GM12878 (cell line): Measurements from ENCODE around the gene PDZK1.
"Not testable (repeated sequence)": the region's sequence is repeated elsewhere in the genome, so short reads cannot be mapped to it uniquely, and the experiment has no call there.

ENCODE experiments used
- CEBPZ ChIP-seq: fragments of 150-350 bp; IDR thresholded peaks from 2 replicates; pipeline ENCODE4 v1.6.1; 2016; ENCODE audit warnings: low read depth, low read length
- CTCF ChIP-seq, 3 experiments: IDR thresholded peaks in 2 of 3; conservative IDR thresholded peaks in 1 of 3; 2 replicates each; pipeline ENCODE4 v1.5.1; 2011; ENCODE audit warnings: low read depth in 3 of 3, low read length in 3 of 3, mild to moderate bottlenecking in 3 of 3, control low read depth in 2 of 3, moderate library complexity in 2 of 3, inconsistent platforms in 1 of 3, mixed read lengths in 1 of 3; ENCODE audit not compliant: control insufficient read depth in 2 of 3, insufficient read depth in 1 of 3; ENCODE audit errors: extremely low read depth in 1 of 3
- POLR2AphosphoS5 ChIP-seq: IDR thresholded peaks from 2 replicates; pipeline ENCODE4 v1.6.1; 2011; ENCODE audit warnings: mild to moderate bottlenecking, low read length, inconsistent platforms
- RB1 ChIP-seq: fragments of 450-650 bp; formaldehyde crosslinking; IDR thresholded peaks from 2 replicates; pipeline ENCODE4 v1.6.1; 2017; ENCODE audit warnings: mild to moderate bottlenecking, borderline replicate concordance
- REST ChIP-seq: IDR thresholded peaks from 2 replicates; pipeline ENCODE4 v1.6.1; 2012; ENCODE audit warnings: mild to moderate bottlenecking, low read depth, low read length
- TAF1 ChIP-seq: IDR thresholded peaks from 2 replicates; pipeline ENCODE4 v1.6.1; 2011; ENCODE audit warnings: mild to moderate bottlenecking, low read depth, low read length, borderline replicate concordance

- not testable (repeated sequence) for TF ChIP-seq TAF1; POLR2AphosphoS5; CEBPZ; RB1; CTCF (IDR thresholded peaks at IDR 0.05 in 2 of 3, conservative IDR thresholded peaks at IDR 0.05 in 1 of 3; ENCODE audit: control insufficient read depth in 2 of 3, extremely low read depth in 1 of 3, insufficient read depth in 1 of 3, low read depth in 3 of 3, low read length in 3 of 3); REST
These were observed 11.3 kb upstream of the PDZK1 start for GRCh38 chr1:145718465-145718864.
